IPS-NIHi11 (cell line): Measurements from ENCODE around the gene POP5.

ENCODE experiments used
- DNase-seq: peaks from one replicate; pipeline ENCODE4 v3.0.0; 2012; ENCODE audit warnings: mixed read lengths, low spot score

The POP5 gene

GRCh38 chr12:120588948-120589930 lies 8.0 kb upstream of the POP5 start:
- no peak for DNase-seq

GRCh38 chr12:120588371-120588770 lies 7.2 kb upstream of the POP5 start:
- DNase-seq = no peak

- no peak for DNase-seq
These were observed 5.7 kb upstream of the POP5 start for GRCh38 chr12:120586860-120587259.

- no peak for DNase-seq
These were observed 5.0 kb upstream of the POP5 start for GRCh38 chr12:120586206-120586605.

GRCh38 chr12:120584343-120585149 lies 3.3 kb upstream of the POP5 start:
- DNase-seq = peak; percentile 60

GRCh38 chr12:120583478-120584030 lies 2.4 kb upstream of the POP5 start:
- DNase-seq = peak; percentile 74

- no peak for DNase-seq
These were observed 796 bp upstream of the POP5 start for GRCh38 chr12:120581998-120582397.

- no peak for DNase-seq
These were observed 2.0 kb downstream of the POP5 start for GRCh38 chr12:120579179-120579578.

- DNase-seq = no peak
These were observed 7.1 kb downstream of the POP5 start for GRCh38 chr12:120574106-120574505.

GRCh38 chr12:120573560-120573959 lies 7.6 kb downstream of the POP5 start:
- DNase-seq = no peak

GRCh38 chr12:120571299-120571698 lies 9.9 kb downstream of the POP5 start:
- no peak for DNase-seq

GRCh38 chr12:120563495-120563894 lies 17.7 kb downstream of the POP5 start:
- DNase-seq = no peak

- no peak for DNase-seq
These were observed 18.3 kb downstream of the POP5 start for GRCh38 chr12:120562906-120563305.

- no peak for DNase-seq
These were observed 23.6 kb downstream of the POP5 start for GRCh38 chr12:120557589-120557988.

GRCh38 chr12:120554678-120555077 lies 26.5 kb downstream of the POP5 start:
- no peak for DNase-seq

- no peak for DNase-seq
These were observed 35.2 kb downstream of the POP5 start for GRCh38 chr12:120546050-120546386.

GRCh38 chr12:120544691-120545090 lies 36.5 kb downstream of the POP5 start:
- no peak for DNase-seq

GRCh38 chr12:120542166-120542565 lies 39.0 kb downstream of the POP5 start:
- DNase-seq = no peak

- DNase-seq = no peak
These were observed 40.8 kb downstream of the POP5 start for GRCh38 chr12:120540445-120540844.

- DNase-seq = no peak
These were observed 41.9 kb downstream of the POP5 start for GRCh38 chr12:120539303-120539702.

- DNase-seq = no peak
These were observed 42.7 kb downstream of the POP5 start for GRCh38 chr12:120538281-120539156.

- DNase-seq = no peak
These were observed 43.4 kb downstream of the POP5 start for GRCh38 chr12:120537856-120538220.
